Occipital lobe (tissue), 2 donors: Measurements from ENCODE around the gene SLC30A9. TPM values are rescaled to one million over a fixed set of nuclear protein-coding genes. Genes with fewer than 3 reads are reported as not detected.

ENCODE experiments used
- DNase-seq: peaks from one replicate; lab custom pipeline; 2025; lab: John Stamatoyannopoulos, UW
- total RNA-seq: library from RNA; depleted of rRNA; stranded (reverse); fragments of >200 nt; gene quantifications from one replicate; pipeline ENCODE4 v1.2.3, GENCODE V29; 2014

The SLC30A9 gene
- total RNA-seq, 1 donor from 2014 or later: 116 TPM

GRCh38 chr4:41999321-41999720 is 9.0 kb downstream of the SLC30A9 start:
- no peak for DNase-seq

- DNase-seq: no peak
Measured at GRCh38 chr4:42008011-42008786, 17.9 kb downstream of the SLC30A9 start.

- no peak for DNase-seq
Measured at GRCh38 chr4:42015438-42015837, 25.1 kb downstream of the SLC30A9 start.

DNA sequence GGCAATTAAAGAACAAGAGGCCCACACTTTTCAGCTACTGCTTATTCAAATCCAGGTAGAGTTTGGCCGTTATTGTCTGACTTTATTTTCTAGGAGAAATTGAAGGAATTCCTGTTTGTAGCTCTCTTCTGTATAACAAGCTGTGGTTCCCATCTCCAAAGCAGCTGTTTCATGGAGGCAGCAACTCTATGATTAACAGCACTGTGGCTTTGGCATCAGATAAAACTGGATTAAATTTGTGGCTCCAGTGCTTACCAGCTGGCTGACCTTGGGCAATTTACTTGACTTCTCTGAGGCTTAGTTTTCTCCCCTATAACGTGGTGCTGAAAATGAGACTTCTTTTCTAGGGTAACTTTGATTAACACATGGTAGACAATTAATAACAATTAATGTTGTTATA is 28.1 kb downstream of the SLC30A9 start:
- no peak for DNase-seq

DNA sequence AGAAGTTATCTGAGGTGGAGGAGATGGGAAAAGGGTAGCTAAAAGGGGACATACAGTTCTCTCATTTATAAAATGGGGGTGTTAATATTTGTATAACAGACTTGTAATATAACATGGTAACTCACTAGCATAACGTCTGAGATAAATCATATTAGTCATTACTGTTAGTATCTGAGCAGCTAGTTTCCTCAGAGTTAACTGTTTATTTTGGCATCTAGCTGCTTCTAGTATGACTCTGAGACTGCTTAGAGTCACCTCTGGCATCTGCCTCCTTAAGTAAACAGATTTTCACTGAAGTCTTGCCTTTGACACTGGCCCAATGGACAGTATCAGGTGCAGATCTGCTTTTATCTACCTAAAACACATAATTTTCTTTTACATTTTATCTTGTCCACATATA is 58.1 kb downstream of the SLC30A9 start:
- no peak for DNase-seq

DNA sequence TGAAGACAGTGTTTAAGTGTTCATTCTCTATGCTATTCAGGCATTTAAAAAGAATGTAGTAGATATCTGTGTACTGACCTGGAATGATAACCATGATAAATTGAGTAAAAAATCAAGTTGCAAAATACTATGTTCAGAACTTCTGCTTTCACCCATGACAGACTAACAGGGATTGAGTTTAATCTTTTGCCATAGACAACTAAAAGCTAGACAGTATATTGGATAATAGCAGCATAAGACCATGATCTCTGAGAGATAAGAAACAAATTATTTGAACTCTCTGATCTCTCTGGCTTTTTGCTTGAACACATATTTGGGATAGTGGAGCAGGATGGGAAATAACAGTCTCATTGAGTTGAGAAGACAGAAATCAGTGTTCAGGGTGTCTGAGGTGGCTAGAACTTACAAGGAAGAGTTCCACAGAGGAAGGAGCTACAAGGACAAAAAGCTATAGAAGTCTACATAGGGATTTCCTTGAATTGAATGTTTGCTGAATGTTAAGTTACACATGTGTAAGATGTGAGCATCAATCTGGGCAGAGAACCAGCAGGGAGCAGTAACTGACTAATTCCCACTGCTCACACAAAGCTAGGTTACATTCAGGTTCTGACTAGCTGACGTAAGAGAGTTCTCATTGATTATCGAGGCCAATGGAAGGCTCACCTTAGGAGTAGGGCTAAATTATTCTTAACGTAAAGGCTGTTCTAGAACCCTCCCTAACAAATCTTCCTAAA is 60.4 kb downstream of the SLC30A9 start:
- DNase-seq: no peak

GRCh38 chr4:42066402-42066801 is 76.1 kb downstream of the SLC30A9 start:
- no peak for DNase-seq

- DNase-seq: no peak
Measured at GRCh38 chr4:42067264-42067663, 76.9 kb downstream of the SLC30A9 start.

- DNase-seq: no peak
Measured at GRCh38 chr4:42070463-42070862, 80.1 kb downstream of the SLC30A9 start.

- DNase-seq: no peak
Measured at GRCh38 chr4:42074294-42074693, 84.0 kb downstream of the SLC30A9 start.

DNA sequence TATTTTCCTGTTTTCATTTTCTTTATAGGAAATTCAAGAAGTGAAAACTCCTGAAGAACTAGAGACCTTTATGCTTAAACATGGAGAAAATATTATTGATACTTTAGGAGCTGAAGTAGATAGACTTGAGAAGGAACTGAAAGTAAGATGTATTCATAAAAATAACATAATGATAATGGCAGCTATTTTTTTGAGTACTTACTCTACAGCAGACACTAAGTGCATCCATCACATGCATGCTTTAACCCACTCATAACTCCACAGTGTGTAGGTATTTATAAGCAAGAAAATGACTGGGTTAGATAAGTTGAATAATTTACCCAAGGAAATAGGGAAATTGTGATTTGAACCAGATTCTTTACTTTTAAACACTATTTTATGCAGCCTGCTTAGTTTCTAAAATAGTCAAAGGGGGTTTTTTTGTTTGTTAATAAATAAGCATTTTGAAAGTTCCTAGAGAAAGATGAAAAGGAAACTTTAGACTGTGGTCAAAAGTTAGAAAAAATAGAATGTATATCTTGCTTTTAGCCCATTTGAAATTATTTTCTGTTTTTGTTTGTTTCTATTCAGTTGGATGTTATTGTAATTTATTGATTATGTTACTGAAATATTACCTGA is 88.0 kb downstream of the SLC30A9 start:
- DNase-seq: no peak

- no peak for DNase-seq
Measured at GRCh38 chr4:42080306-42080705, 90.0 kb downstream of the SLC30A9 start.

- DNase-seq: no peak
Measured at GRCh38 chr4:42083816-42084215, 93.5 kb downstream of the SLC30A9 start.

- no peak for DNase-seq
Measured at GRCh38 chr4:42088386-42088785, 98.1 kb downstream of the SLC30A9 start.

GRCh38 chr4:42101446-42101975 is 111.2 kb downstream of the SLC30A9 start:
- no peak for DNase-seq

GRCh38 chr4:42104521-42104920 is 114.2 kb downstream of the SLC30A9 start:
- DNase-seq: no peak

DNA sequence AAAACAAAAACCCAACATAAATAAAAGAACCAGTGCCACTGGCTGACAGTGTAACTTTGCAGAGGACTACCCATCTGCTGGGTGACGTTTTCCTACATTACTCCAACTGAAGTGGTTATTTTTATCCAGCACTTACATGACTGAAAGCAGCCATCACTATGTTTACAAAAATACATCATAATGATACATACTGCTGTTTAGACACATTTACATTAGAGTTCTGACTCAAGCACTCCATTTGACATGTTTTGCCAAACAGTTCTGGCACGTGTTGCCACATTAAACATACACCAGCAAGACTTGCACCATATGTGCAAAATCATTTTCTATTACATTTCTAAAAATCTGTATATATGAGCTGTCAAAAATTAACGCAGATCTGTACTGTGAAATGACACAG is 122.5 kb downstream of the SLC30A9 start:
- no peak for DNase-seq

GRCh38 chr4:42119886-42120285 is 129.6 kb downstream of the SLC30A9 start:
- no peak for DNase-seq

DNA sequence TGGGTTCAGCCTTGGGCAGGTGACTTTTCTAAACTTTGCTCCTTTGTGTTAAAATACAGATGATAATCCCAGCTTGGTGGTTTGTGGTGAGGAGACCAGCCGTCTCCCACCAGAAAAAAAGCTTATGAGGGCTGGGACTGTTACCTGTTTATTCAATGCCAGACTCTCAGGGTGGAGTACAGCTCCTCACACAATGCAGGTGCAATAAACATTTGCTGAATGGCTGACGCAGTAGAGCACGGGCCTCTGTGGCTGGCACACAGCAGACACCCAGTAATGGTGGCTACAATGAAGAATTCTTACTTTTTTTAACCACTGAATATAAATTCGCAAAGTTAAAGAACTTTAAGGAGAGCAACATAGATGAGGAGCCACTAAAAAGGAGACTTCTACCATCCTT is 131.9 kb downstream of the SLC30A9 start:
- DNase-seq: no peak

DNA sequence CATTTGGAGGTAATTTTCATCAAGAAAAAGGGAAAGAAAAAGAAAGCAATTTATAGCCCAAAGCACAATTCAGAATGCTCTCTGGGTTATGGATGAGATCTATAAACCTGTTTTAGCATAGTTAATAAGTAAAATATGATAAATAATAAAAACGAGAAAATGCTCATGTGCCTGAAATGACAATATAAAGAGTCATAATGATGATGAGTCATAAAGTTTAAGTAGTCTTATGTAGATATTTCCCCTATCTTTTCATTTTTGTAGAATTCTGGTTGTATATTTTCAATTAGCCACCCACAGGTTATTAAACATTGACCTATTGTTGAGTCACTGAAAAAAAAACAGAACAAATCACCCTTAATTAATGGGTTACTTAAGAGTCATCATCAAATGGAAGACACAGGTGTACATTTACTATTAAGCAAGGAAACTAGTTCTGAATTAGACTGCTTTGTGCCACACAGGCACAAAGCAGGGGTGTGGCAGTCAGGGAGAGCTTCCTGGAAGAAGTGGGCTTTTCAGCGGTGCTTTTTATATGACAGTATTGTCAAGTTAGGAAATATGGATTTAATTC is 132.8 kb downstream of the SLC30A9 start:
- DNase-seq: no peak

DNA sequence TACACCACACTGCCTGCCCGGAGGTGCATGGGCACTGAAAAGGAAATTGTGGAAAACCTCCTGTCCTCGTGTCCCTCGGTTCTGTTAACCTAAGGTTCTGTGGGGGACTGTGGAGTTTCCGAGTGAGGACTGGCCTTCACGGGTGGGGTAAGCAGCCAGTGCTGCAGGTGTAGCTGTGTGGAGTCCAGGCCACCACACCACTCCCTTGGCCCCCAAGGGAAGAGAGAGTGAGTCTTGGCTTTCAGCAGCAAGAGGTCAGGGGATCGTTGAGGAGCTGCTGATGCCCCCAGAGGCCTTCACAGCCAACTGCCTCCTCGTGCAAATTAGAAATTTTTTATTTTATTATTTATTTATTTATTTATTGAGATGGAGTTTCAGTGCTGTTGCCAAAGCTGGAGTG is 141.8 kb downstream of the SLC30A9 start:
- no peak for DNase-seq

- DNase-seq: no peak
Measured at GRCh38 chr4:42133006-42133405, 142.7 kb downstream of the SLC30A9 start.
